ENCODE data around the gene EPS15. TPM values are rescaled to one million over a fixed set of nuclear protein-coding genes. Genes with fewer than 3 reads are reported as not detected.

EPS15 gene
- total RNA-seq, 1 donor, result 108 TPM

GRCh38 chr1:51313268-51313852, 205.7 kb downstream of the EPS15 start:
- TF ChIP-seq CTCF (IDR thresholded peaks at IDR 0.05; ENCODE audit: insufficient read depth, low read length), result peak; percentile 31
- no peak overlapping the region for H3K4me3 ChIP-seq (ENCODE audit: low read depth, low read length)
- no peak for DNase-seq (ENCODE audit: low read depth)

GRCh38 chr1:51312718-51313117, 206.3 kb downstream of the EPS15 start:
- TF ChIP-seq CTCF (IDR thresholded peaks at IDR 0.05; ENCODE audit: insufficient read depth, low read length), result no peak
- no peak overlapping the region for H3K4me3 ChIP-seq (ENCODE audit: low read depth, low read length)
- DNase-seq (ENCODE audit: low read depth), result no peak

- DNase-seq (ENCODE audit: low read depth), result no peak
- no peak for TF ChIP-seq CTCF (IDR thresholded peaks at IDR 0.05; ENCODE audit: insufficient read depth, low read length)
- no peak overlapping the region for H3K4me3 ChIP-seq (ENCODE audit: low read depth, low read length)
Observed at GRCh38 chr1:51311826-51312225, 207.2 kb downstream of the EPS15 start.

GRCh38 chr1:51310871-51311613, 208.0 kb downstream of the EPS15 start:
- no peak for TF ChIP-seq CTCF (IDR thresholded peaks at IDR 0.05; ENCODE audit: insufficient read depth, low read length)
- no peak for DNase-seq (ENCODE audit: low read depth)
- H3K4me3 ChIP-seq (ENCODE audit: low read depth, low read length), result no peak overlapping the region

- no peak for TF ChIP-seq CTCF (IDR thresholded peaks at IDR 0.05; ENCODE audit: insufficient read depth, low read length)
- no peak overlapping the region for H3K4me3 ChIP-seq (ENCODE audit: low read depth, low read length)
- DNase-seq (ENCODE audit: low read depth), result no peak
Observed at GRCh38 chr1:51309291-51309690, 209.8 kb downstream of the EPS15 start.

GRCh38 chr1:51308636-51309035, 210.4 kb downstream of the EPS15 start:
- DNase-seq (ENCODE audit: low read depth), result no peak
- TF ChIP-seq CTCF (IDR thresholded peaks at IDR 0.05; ENCODE audit: insufficient read depth, low read length), result no peak
- no peak overlapping the region for H3K4me3 ChIP-seq (ENCODE audit: low read depth, low read length)

Measured in fibroblast of the aortic adventitia (primary cell).